Stomach (tissue), 4 donors: ENCODE results near the gene RIMKLA.

Experiments
- POLR2A ChIP-seq, 4 donors: fragments of 450-650 bp; IDR thresholded peaks; one replicate each; pipeline ENCODE4 v1.6.1; 2016; ENCODE audit warnings: antibody characterized with exemption in 4 of 4, control low read depth in 2 of 4, mild to moderate bottlenecking in 1 of 4, moderate library complexity in 1 of 4
- POLR2AphosphoS5 ChIP-seq, 3 donors: sonication (generic); formaldehyde crosslinking; IDR thresholded peaks; one replicate each; pipeline ENCODE4 v1.6.1; 2016; ENCODE audit warnings: antibody characterized with exemption in 3 of 3
- TF ChIP-seq, protein P1 (sequence below), 7 experiments: fragments of 450-650 bp in 4 of 7; fragments of 200-600 bp in 3 of 7; sonication (generic) in 3 of 7; IDR thresholded peaks; one replicate each; pipeline ENCODE4 v1.5.1; 2016 to 2019; ENCODE audit warnings: antibody characterized with exemption in 7 of 7, control low read depth in 2 of 7, mild to moderate bottlenecking in 1 of 7

DNA sequence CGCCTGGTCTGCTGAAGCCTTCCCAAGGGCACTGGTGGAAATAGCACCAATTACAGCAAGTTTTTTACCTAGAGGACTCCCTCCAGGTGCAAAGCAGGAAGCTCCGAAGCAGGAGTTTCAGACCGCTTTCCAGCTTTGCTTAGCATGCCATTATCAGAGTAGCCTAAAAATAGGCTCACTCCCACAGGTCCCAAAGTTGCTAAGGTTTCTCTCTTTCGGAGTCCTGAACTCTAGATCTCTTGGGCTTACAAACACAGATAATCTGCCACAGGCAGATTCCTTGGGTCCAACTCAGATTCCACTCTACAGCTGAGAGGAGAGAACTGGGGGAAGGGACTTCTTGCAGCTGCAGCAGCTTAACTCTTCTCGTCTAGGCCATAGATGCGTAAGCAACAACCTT lies 52.8 kb downstream of the RIMKLA start:
- TF ChIP-seq, protein P1, sequence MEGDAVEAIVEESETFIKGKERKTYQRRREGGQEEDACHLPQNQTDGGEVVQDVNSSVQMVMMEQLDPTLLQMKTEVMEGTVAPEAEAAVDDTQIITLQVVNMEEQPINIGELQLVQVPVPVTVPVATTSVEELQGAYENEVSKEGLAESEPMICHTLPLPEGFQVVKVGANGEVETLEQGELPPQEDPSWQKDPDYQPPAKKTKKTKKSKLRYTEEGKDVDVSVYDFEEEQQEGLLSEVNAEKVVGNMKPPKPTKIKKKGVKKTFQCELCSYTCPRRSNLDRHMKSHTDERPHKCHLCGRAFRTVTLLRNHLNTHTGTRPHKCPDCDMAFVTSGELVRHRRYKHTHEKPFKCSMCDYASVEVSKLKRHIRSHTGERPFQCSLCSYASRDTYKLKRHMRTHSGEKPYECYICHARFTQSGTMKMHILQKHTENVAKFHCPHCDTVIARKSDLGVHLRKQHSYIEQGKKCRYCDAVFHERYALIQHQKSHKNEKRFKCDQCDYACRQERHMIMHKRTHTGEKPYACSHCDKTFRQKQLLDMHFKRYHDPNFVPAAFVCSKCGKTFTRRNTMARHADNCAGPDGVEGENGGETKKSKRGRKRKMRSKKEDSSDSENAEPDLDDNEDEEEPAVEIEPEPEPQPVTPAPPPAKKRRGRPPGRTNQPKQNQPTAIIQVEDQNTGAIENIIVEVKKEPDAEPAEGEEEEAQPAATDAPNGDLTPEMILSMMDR (IDR thresholded peaks at IDR 0.05) = no peak
- no peak for TF ChIP-seq POLR2A (IDR thresholded peaks at IDR 0.05)
- no peak for TF ChIP-seq POLR2AphosphoS5 (IDR thresholded peaks at IDR 0.05)
